GM19240 (cell line): ENCODE data around the gene JAML.
A peak's percentile ranks its signal among the peaks of the same experiment; 100 is the strongest.

Source experiments
- DNase-seq: peaks from one replicate; pipeline ENCODE4 v3.0.0; 2011; ENCODE audit warnings: low spot score; ENCODE audit not compliant: insufficient read length

Gene JAML

GRCh38 chr11:118224511-118225188 lies at the start of gene JAML:
TSS of gene JAML (minus strand) at chr11:118225011. CDS start at chr11:118214866, 10,145 bp downstream.
- DNase-seq: no peak

GRCh38 chr11:118274186-118274585 lies 49.4 kb upstream of the JAML start:
- DNase-seq: no peak

GRCh38 chr11:118272001-118272400 lies 47.2 kb upstream of the JAML start:
- no peak for DNase-seq

- DNase-seq: no peak
Measured at GRCh38 chr11:118267486-118267885, 42.7 kb upstream of the JAML start.

GRCh38 chr11:118265954-118266353 lies 41.1 kb upstream of the JAML start:
- no peak for DNase-seq

GRCh38 chr11:118264569-118265465 lies 40.0 kb upstream of the JAML start:
- DNase-seq: no peak

- no peak for DNase-seq
Measured at GRCh38 chr11:118263695-118264568, 39.1 kb upstream of the JAML start, which contains the start of gene MPZL2. TSS of gene MPZL2 (minus strand) at chr11:118264297. CDS start at chr11:118264153, 144 bp downstream.

- no peak for DNase-seq
Measured at GRCh38 chr11:118263112-118263511, 38.3 kb upstream of the JAML start.

GRCh38 chr11:118260353-118260752 lies 35.5 kb upstream of the JAML start:
- DNase-seq: no peak

GRCh38 chr11:118259138-118259537 lies 34.3 kb upstream of the JAML start:
- DNase-seq: no peak

- DNase-seq: no peak
Measured at GRCh38 chr11:118258410-118258809, 33.6 kb upstream of the JAML start.

GRCh38 chr11:118252688-118253087 lies 27.9 kb upstream of the JAML start:
- no peak for DNase-seq

GRCh38 chr11:118251858-118252652 lies 27.2 kb upstream of the JAML start, which contains the start of gene MPZL3:
TSS of gene MPZL3 (minus strand) at chr11:118252365. CDS start at chr11:118252294, 71 bp downstream.
- peak; percentile 71 for DNase-seq

- no peak for DNase-seq
Measured at GRCh38 chr11:118247041-118247440, 22.2 kb upstream of the JAML start.

- no peak for DNase-seq
Measured at GRCh38 chr11:118245936-118246562, 21.2 kb upstream of the JAML start.

- no peak for DNase-seq
Measured at GRCh38 chr11:118243993-118244762, 19.4 kb upstream of the JAML start.

- no peak for DNase-seq
Measured at GRCh38 chr11:118243161-118243560, 18.4 kb upstream of the JAML start.

- DNase-seq: no peak
Measured at GRCh38 chr11:118241764-118242098, 16.9 kb upstream of the JAML start.

- DNase-seq: peak; percentile 18
Measured at GRCh38 chr11:118240999-118241763, 16.4 kb upstream of the JAML start.
